Astrocyte (in vitro differentiated cells and primary cell): ENCODE results near the gene OR10H5. TPM values are rescaled to one million over a fixed set of nuclear protein-coding genes. Genes with fewer than 3 reads are reported as not detected.
"Not testable (repeated sequence)": the region's sequence is repeated elsewhere in the genome, so short reads cannot be mapped to it uniquely, and the experiment has no call there.

ENCODE experiments used
- DNase-seq: peaks from one replicate; pipeline ENCODE4 v3.0.0-alpha.2; 2010; ENCODE audit warnings: low read depth
- FAIRE-seq: peaks from 2 replicates; lab custom pipeline; 2011; peaks lifted over from hg19 to GRCh38; lab: Jason Lieb, UNC
- H2AFZ ChIP-seq: 2 replicates; pipeline ENCODE4 v1.6.0; 2012; ENCODE audit warnings: low read depth, low read length, inconsistent platforms
- H3K27ac ChIP-seq: 2 replicates; pipeline ENCODE4 v1.5.1; 2011; ENCODE audit warnings: low read depth, low read length, inconsistent platforms
- H3K27me3 ChIP-seq: 2 replicates; pipeline ENCODE4 v1.6.0; 2011; ENCODE audit warnings: low read length, inconsistent platforms; ENCODE audit not compliant: insufficient read depth
- H3K36me3 ChIP-seq: 2 replicates; pipeline ENCODE4 v1.5.1; 2011; ENCODE audit warnings: low read length, inconsistent platforms; ENCODE audit not compliant: insufficient read depth
- H3K4me1 ChIP-seq: 2 replicates; pipeline ENCODE4 v1.5.1; 2011; ENCODE audit warnings: low read length, inconsistent platforms; ENCODE audit not compliant: insufficient read depth
- H3K4me2 ChIP-seq: 2 replicates; pipeline ENCODE4 v1.6.0; 2012; ENCODE audit warnings: low read length, inconsistent platforms
- H3K4me3 ChIP-seq: 2 replicates; pipeline ENCODE4 v1.5.1; 2011; ENCODE audit warnings: low read depth, mild to moderate bottlenecking, low read length, inconsistent platforms; ENCODE audit not compliant: insufficient read depth
- H3K79me2 ChIP-seq: 2 replicates; pipeline ENCODE4 v1.6.0; 2012; ENCODE audit warnings: mild to moderate bottlenecking, low read length, inconsistent platforms; ENCODE audit not compliant: insufficient read depth
- H3K9ac ChIP-seq: 2 replicates; pipeline ENCODE4 v1.6.0; 2012; ENCODE audit warnings: mild to moderate bottlenecking, low read length, inconsistent platforms
- H3K9me3 ChIP-seq: 2 replicates; pipeline ENCODE4 v1.5.1; 2012; ENCODE audit warnings: low read depth, mild to moderate bottlenecking, low read length, inconsistent platforms; ENCODE audit not compliant: insufficient read depth
- H4K20me1 ChIP-seq: 2 replicates; pipeline ENCODE4 v1.6.0; 2012; ENCODE audit warnings: low read length, inconsistent platforms; ENCODE audit not compliant: insufficient read depth
- H3K27ac Mint-ChIP-seq: one replicate; pipeline ENCODE4 v1.8.0; 2021; ENCODE audit warnings: mild to moderate bottlenecking, mixed read lengths; ENCODE audit not compliant: unreplicated experiment
- H3K27me3 Mint-ChIP-seq: one replicate; pipeline ENCODE4 v1.8.0; 2021; ENCODE audit warnings: low read depth, mixed read lengths; ENCODE audit not compliant: unreplicated experiment
- H3K36me3 Mint-ChIP-seq: one replicate; pipeline ENCODE4 v1.8.0; 2021; ENCODE audit warnings: low read depth, mixed read lengths; ENCODE audit not compliant: unreplicated experiment
- H3K4me1 Mint-ChIP-seq: one replicate; pipeline ENCODE4 v1.8.0; 2021; ENCODE audit warnings: low read depth, mixed read lengths; ENCODE audit not compliant: unreplicated experiment
- H3K4me3 Mint-ChIP-seq: one replicate; pipeline ENCODE4 v1.8.0; 2021; ENCODE audit warnings: mild to moderate bottlenecking, moderate library complexity, mixed read lengths; ENCODE audit not compliant: unreplicated experiment
- H3K9me3 Mint-ChIP-seq: one replicate; pipeline ENCODE4 v1.8.0; 2021; ENCODE audit warnings: mild to moderate bottlenecking, mixed read lengths; ENCODE audit not compliant: unreplicated experiment
- EZH2 ChIP-seq: IDR thresholded peaks from 2 replicates; pipeline ENCODE4 v1.6.1; 2012; ENCODE audit warnings: mild to moderate bottlenecking, low read length, inconsistent platforms; ENCODE audit not compliant: insufficient read depth
- total RNA-seq: library from RNA; stranded (reverse); gene quantifications from 2 replicates; pipeline ENCODE4 v1.2.1, GENCODE V29; 2021
- TF ChIP-seq, protein P1 (sequence below): IDR thresholded peaks from 2 replicates; pipeline ENCODE4 v1.5.1; 2011; ENCODE audit warnings: low read depth, mild to moderate bottlenecking, inconsistent platforms, low read length, moderate library complexity; ENCODE audit not compliant: insufficient read depth

Gene OR10H5
- total RNA-seq, 1 donor from 2014 or later, result not detected

DNA sequence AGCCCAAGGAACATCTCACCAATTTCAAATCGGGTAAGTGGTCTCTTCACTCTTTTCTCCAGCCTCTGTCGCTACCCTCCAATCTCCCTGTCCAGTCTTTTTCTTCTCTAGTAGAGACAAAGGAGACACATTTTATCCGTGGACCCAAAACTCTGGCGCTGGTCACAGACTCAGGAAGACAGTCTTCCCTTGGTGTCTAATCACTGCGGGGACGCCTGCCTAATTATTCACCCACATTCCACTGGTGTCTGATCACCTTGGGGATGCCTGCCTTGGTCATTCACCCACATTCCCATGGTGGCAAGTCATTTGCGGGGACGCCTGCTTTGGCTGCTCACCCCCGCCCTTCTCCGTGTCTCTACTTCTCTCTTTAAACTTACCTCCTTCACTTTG, 41.8 kb downstream of the OR10H5 start:
- Histone ChIP-seq H3K9me3 (no peaks in the 10 kb centered on the region), H3K4me1 (no peaks in the 10 kb centered on the region), H3K27ac (no peak overlapping the region), H3K36me3 (no peaks in the 10 kb centered on the region), H3K4me2 (no peak overlapping the region), H2AFZ (no peak overlapping the region), H3K79me2 (no peaks in the 10 kb centered on the region), H3K27me3 (no peaks in the 10 kb centered on the region), H3K4me3 (no peak overlapping the region), H4K20me1 (no peaks in the 10 kb centered on the region), H3K9ac (no peak overlapping the region)
- Mint-ChIP-seq H3K27me3 (no peaks in the 10 kb centered on the region), H3K4me3 (no peak overlapping the region), H3K36me3 (no peaks in the 10 kb centered on the region), H3K4me1 (no peaks in the 10 kb centered on the region), H3K9me3 (peaks cover 4% of the 10 kb centered on the region), H3K27ac (no peak overlapping the region)
- TF ChIP-seq, protein P1, sequence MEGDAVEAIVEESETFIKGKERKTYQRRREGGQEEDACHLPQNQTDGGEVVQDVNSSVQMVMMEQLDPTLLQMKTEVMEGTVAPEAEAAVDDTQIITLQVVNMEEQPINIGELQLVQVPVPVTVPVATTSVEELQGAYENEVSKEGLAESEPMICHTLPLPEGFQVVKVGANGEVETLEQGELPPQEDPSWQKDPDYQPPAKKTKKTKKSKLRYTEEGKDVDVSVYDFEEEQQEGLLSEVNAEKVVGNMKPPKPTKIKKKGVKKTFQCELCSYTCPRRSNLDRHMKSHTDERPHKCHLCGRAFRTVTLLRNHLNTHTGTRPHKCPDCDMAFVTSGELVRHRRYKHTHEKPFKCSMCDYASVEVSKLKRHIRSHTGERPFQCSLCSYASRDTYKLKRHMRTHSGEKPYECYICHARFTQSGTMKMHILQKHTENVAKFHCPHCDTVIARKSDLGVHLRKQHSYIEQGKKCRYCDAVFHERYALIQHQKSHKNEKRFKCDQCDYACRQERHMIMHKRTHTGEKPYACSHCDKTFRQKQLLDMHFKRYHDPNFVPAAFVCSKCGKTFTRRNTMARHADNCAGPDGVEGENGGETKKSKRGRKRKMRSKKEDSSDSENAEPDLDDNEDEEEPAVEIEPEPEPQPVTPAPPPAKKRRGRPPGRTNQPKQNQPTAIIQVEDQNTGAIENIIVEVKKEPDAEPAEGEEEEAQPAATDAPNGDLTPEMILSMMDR, result no peak
- TF ChIP-seq EZH2, result no peak
- DNase-seq (no peak), FAIRE-seq (no peak)

DNA sequence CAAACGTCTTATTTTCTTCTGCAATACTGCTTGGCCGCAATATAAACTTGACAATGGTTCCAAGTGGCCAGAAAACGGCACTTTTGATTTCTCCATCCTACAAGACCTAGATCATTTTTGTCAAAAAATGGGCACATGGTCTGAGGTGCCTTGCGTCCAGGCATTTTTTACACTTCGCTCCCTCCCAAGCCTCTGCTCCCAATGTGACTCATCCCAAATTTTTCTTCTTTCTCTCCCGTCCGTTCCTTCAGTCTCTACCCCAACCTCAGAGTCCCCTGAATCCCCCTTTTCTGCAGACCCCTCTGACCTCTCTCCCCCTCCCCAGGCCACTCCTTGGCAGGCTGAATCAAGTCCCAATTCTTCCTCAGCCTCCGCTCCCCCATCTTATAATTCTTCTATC, 42.3 kb downstream of the OR10H5 start:
- no peaks in the 10 kb centered on the region for H4K20me1 ChIP-seq
- Mint-ChIP-seq H3K36me3 (no peaks in the 10 kb centered on the region), H3K4me1 (no peaks in the 10 kb centered on the region), H3K27ac (no peak overlapping the region), H3K4me3 (no peak overlapping the region), H3K9me3 (peaks cover 4% of the 10 kb centered on the region), H3K27me3 (no peaks in the 10 kb centered on the region)
- no peak overlapping the region for H3K27ac ChIP-seq
- H3K9me3 ChIP-seq, result no peaks in the 10 kb centered on the region
- no peak overlapping the region for H2AFZ ChIP-seq
- FAIRE-seq (no peak), DNase-seq (no peak)
- no peaks in the 10 kb centered on the region for H3K79me2 ChIP-seq
- no peak overlapping the region for H3K9ac ChIP-seq
- H3K27me3 ChIP-seq, result no peaks in the 10 kb centered on the region
- no peak overlapping the region for H3K4me2 ChIP-seq
- no peaks in the 10 kb centered on the region for H3K36me3 ChIP-seq
- H3K4me3 ChIP-seq, result no peak overlapping the region
- no peaks in the 10 kb centered on the region for H3K4me1 ChIP-seq
- TF ChIP-seq EZH2, result no peak
- TF ChIP-seq, protein P1, result no peak

DNA sequence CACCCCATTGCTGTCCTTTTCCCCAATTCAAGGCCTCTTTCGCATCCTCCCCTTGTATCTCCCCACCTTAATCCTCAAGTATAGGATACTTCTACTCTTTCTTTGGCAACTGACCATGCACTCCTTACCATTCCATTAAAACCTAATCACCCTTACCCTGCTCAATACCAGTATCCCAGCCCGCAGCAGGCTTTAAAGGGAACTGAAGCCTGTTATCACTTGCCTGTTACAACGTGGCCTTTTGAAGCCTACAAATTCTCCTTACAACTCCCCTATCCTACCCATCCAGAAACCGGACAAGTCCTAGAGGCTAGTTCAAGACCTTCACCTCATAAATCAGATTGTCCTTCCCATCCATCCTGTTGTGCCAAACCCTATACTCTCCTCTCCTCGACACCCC, 44.2 kb downstream of the OR10H5 start:
- H2AFZ ChIP-seq, result no peak overlapping the region
- H3K4me3 ChIP-seq, result no peak overlapping the region
- H3K4me2 ChIP-seq, result no peak overlapping the region
- H3K27ac ChIP-seq, result no peak overlapping the region
- H3K4me3 Mint-ChIP-seq, result no peak overlapping the region
- no peaks in the 10 kb centered on the region for H3K4me1 Mint-ChIP-seq
- H3K36me3 ChIP-seq, result no peaks in the 10 kb centered on the region
- no peaks in the 10 kb centered on the region for H4K20me1 ChIP-seq
- H3K27me3 ChIP-seq, result no peaks in the 10 kb centered on the region
- no peaks in the 10 kb centered on the region for H3K36me3 Mint-ChIP-seq
- TF ChIP-seq, protein P1, result no peak
- TF ChIP-seq EZH2, result no peak
- no peaks in the 10 kb centered on the region for H3K9me3 ChIP-seq
- H3K27me3 Mint-ChIP-seq, result no peaks in the 10 kb centered on the region
- peaks cover 9% of the 10 kb centered on the region for H3K9me3 Mint-ChIP-seq
- no peak for FAIRE-seq
- no peaks in the 10 kb centered on the region for H3K4me1 ChIP-seq
- no peaks in the 10 kb centered on the region for H3K79me2 ChIP-seq
- H3K9ac ChIP-seq, result no peak overlapping the region
- no peak overlapping the region for H3K27ac Mint-ChIP-seq
- no peak for DNase-seq

- H3K4me2 ChIP-seq, H3K27me3 ChIP-seq, H3K9me3 Mint-ChIP-seq, H3K9ac ChIP-seq, H3K4me1 Mint-ChIP-seq, H3K4me3 Mint-ChIP-seq, FAIRE-seq, H3K27ac ChIP-seq, H3K36me3 ChIP-seq, H3K4me1 ChIP-seq, H3K27me3 Mint-ChIP-seq, H3K9me3 ChIP-seq, H2AFZ ChIP-seq, H4K20me1 ChIP-seq, H3K4me3 ChIP-seq, H3K27ac Mint-ChIP-seq, H3K36me3 Mint-ChIP-seq, DNase-seq, H3K79me2 ChIP-seq: not testable (repeated sequence)
These were observed 46.8 kb downstream of the OR10H5 start for GRCh38 chr19:15834232-15834631.
